DND-41 (cell line): Measurements from ENCODE around the gene HTRA1.
A peak's percentile ranks its signal among the peaks of the same experiment; 100 is the strongest.

Source experiments
- ATAC-seq: fragments of 200-7000 bp; cut with Tn5 transposase; 3 replicates; pipeline ENCODE4 v1.9.1; 2021; ENCODE audit warnings: low read depth; ENCODE audit not compliant: insufficient read depth
- DNase-seq: peaks from one replicate; pipeline ENCODE4 v3.0.0-alpha.2; 2020
- H2AFZ ChIP-seq: 2 replicates; pipeline ENCODE4 v1.6.0; 2012; ENCODE audit warnings: low read depth, low read length
- H3K27ac ChIP-seq: 2 replicates; pipeline ENCODE4 v1.5.1; 2012; ENCODE audit warnings: low read length, inconsistent platforms
- H3K27me3 ChIP-seq: fragments of 200-600 bp; sonication (generic); 2 replicates; pipeline ENCODE4 v1.6.0; 2012; ENCODE audit warnings: low read length, mild to moderate bottlenecking, inconsistent platforms; ENCODE audit not compliant: insufficient read depth, poor library complexity
- H3K36me3 ChIP-seq: 2 replicates; pipeline ENCODE4 v1.5.1; 2012; ENCODE audit warnings: low read length, inconsistent platforms; ENCODE audit not compliant: insufficient read depth
- H3K4me1 ChIP-seq: 2 replicates; pipeline ENCODE4 v1.5.1; 2012; ENCODE audit warnings: mild to moderate bottlenecking, low read length; ENCODE audit not compliant: insufficient read depth
- H3K4me2 ChIP-seq: 2 replicates; pipeline ENCODE4 v1.6.0; 2012; ENCODE audit warnings: mild to moderate bottlenecking, moderate library complexity, low read length, inconsistent platforms; ENCODE audit not compliant: insufficient read depth
- H3K4me3 ChIP-seq, 2 experiments: fragments of 200-600 bp in 1 of 2; shearing (Covaris generic) in 1 of 2; 2 replicates each; pipeline ENCODE4 v1.5.1; 2012 to 2016; ENCODE audit warnings: inconsistent platforms in 2 of 2, low read length in 2 of 2, mild to moderate bottlenecking in 2 of 2, low read depth in 1 of 2, moderate library complexity in 1 of 2
- H3K79me2 ChIP-seq: 2 replicates; pipeline ENCODE4 v1.6.0; 2012; ENCODE audit warnings: low read length, inconsistent platforms; ENCODE audit not compliant: insufficient read depth
- H3K9ac ChIP-seq: 2 replicates; pipeline ENCODE4 v1.6.0; 2012; ENCODE audit warnings: low read depth, mild to moderate bottlenecking, inconsistent platforms, low read length, moderate library complexity
- H3K9me3 ChIP-seq: 2 replicates; pipeline ENCODE4 v1.5.1; 2012; ENCODE audit warnings: low read length, moderate library complexity, mild to moderate bottlenecking, inconsistent platforms; ENCODE audit not compliant: insufficient read depth, severe bottlenecking
- H4K20me1 ChIP-seq: 2 replicates; pipeline ENCODE4 v1.6.0; 2012; ENCODE audit warnings: low read length; ENCODE audit not compliant: insufficient read depth
- EZH2 ChIP-seq: IDR thresholded peaks from 3 replicates; pipeline ENCODE4 v1.6.1; 2012; ENCODE audit warnings: borderline replicate concordance, low read depth, mild to moderate bottlenecking, moderate library complexity, low read length, inconsistent platforms; ENCODE audit not compliant: severe bottlenecking
- TF ChIP-seq, protein P1 (sequence below): IDR thresholded peaks from 2 replicates; pipeline ENCODE4 v1.5.1; 2012; ENCODE audit warnings: borderline replicate concordance, low read length, moderate library complexity, mild to moderate bottlenecking; ENCODE audit not compliant: poor library complexity, severe bottlenecking; ENCODE audit errors: extremely low read depth

The HTRA1 gene

DNA sequence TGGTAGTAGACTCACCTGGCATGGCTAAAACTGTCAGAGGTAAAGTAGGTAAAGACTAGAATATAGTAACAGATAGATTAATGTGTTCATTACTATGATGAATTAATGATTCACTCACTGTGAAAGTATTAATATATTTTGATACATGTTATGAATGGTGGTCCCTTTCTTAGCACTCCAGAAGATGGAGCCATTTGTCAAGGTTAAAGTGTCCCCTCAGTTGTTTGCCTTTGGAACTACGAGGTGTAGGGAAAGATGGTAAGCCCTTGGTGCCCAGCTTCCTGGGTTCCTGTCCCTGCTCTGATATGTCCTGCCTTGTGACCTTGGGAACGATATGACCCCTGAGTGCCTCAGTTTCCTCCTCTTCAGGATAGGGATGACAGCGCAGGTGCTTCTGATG lies 49.4 kb downstream of the HTRA1 start:
- no peak for TF ChIP-seq EZH2
- TF ChIP-seq, protein P1, sequence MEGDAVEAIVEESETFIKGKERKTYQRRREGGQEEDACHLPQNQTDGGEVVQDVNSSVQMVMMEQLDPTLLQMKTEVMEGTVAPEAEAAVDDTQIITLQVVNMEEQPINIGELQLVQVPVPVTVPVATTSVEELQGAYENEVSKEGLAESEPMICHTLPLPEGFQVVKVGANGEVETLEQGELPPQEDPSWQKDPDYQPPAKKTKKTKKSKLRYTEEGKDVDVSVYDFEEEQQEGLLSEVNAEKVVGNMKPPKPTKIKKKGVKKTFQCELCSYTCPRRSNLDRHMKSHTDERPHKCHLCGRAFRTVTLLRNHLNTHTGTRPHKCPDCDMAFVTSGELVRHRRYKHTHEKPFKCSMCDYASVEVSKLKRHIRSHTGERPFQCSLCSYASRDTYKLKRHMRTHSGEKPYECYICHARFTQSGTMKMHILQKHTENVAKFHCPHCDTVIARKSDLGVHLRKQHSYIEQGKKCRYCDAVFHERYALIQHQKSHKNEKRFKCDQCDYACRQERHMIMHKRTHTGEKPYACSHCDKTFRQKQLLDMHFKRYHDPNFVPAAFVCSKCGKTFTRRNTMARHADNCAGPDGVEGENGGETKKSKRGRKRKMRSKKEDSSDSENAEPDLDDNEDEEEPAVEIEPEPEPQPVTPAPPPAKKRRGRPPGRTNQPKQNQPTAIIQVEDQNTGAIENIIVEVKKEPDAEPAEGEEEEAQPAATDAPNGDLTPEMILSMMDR = peak; percentile 47
- Histone ChIP-seq H3K27me3 (no peaks in the 10 kb centered on the region), H2AFZ (no peak overlapping the region), H3K36me3 (no peaks in the 10 kb centered on the region), H3K79me2 (no peaks in the 10 kb centered on the region), H3K9me3 (no peaks in the 10 kb centered on the region), H4K20me1 (no peaks in the 10 kb centered on the region), H3K4me2 (no peak overlapping the region), H3K4me1 (peaks cover 15% of the 10 kb centered on the region), H3K27ac (no peak overlapping the region), H3K9ac (no peak overlapping the region), H3K4me3 (no peak overlapping the region)
- DNase-seq (no peak), ATAC-seq (no peak)

DNA sequence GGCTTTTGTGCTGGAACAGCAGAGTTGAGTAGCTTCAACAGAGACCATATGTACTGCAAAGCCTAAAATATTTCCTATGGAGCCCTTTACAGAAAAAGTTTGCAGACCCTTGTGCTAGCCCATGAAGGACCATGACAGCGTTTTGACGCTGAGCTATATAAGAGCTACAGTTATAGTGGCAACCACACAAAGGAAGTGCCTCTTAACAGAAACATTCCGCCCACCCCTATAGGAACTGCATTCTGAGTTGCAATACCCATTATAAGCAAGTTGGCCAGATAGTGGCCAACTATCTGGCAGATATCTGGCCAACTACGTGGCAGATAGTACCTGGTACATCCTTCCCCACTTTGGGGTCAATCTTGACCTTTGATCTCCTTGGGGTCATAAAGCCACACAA lies 51.7 kb downstream of the HTRA1 start:
- peaks cover 26% of the 10 kb centered on the region for H3K4me1 ChIP-seq
- no peak overlapping the region for H3K4me3 ChIP-seq
- no peaks in the 10 kb centered on the region for H4K20me1 ChIP-seq
- no peaks in the 10 kb centered on the region for H3K36me3 ChIP-seq
- DNase-seq = no peak
- H3K9me3 ChIP-seq = no peaks in the 10 kb centered on the region
- no peak for ATAC-seq
- no peak overlapping the region for H3K27ac ChIP-seq
- TF ChIP-seq, protein P1 = no peak
- TF ChIP-seq EZH2 = no peak
- H2AFZ ChIP-seq = no peak overlapping the region
- H3K9ac ChIP-seq = no peak overlapping the region
- no peak overlapping the region for H3K4me2 ChIP-seq
- H3K27me3 ChIP-seq = no peaks in the 10 kb centered on the region
- H3K79me2 ChIP-seq = no peaks in the 10 kb centered on the region

DNA sequence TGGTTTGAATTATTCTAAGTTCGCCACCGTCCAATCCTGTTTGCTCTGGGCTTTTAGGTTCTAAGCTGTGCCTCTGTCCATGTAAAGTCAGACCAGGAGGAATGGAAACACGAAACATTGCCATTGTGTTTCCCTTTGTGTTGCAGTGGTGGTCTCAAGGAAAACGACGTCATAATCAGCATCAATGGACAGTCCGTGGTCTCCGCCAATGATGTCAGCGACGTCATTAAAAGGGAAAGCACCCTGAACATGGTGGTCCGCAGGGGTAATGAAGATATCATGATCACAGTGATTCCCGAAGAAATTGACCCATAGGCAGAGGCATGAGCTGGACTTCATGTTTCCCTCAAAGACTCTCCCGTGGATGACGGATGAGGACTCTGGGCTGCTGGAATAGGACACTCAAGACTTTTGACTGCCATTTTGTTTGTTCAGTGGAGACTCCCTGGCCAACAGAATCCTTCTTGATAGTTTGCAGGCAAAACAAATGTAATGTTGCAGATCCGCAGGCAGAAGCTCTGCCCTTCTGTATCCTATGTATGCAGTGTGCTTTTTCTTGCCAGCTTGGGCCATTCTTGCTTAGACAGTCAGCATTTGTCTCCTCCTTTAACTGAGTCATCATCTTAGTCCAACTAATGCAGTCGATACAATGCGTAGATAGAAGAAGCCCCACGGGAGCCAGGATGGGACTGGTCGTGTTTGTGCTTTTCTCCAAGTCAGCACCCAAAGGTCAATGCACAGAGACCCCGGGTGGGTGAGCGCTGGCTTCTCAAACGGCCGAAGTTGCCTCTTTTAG lies 52.9 kb downstream of the HTRA1 start:
- Histone ChIP-seq H3K79me2 (no peaks in the 10 kb centered on the region), H3K4me1 (peaks cover 26% of the 10 kb centered on the region), H3K9ac (no peak overlapping the region), H3K36me3 (no peaks in the 10 kb centered on the region), H2AFZ (no peak overlapping the region), H3K4me2 (no peak overlapping the region), H3K27me3 (no peaks in the 10 kb centered on the region), H3K4me3 (no peak overlapping the region), H3K27ac (no peak overlapping the region), H4K20me1 (no peaks in the 10 kb centered on the region), H3K9me3 (no peaks in the 10 kb centered on the region)
- TF ChIP-seq, protein P1 = no peak
- no peak for TF ChIP-seq EZH2
- no peak for DNase-seq
- no peak for ATAC-seq
